ENCODE data around the gene SNAI3. TPM values are rescaled to one million over a fixed set of nuclear protein-coding genes. Genes with fewer than 3 reads are reported as not detected.

The SNAI3 gene
- total RNA-seq, 4 donors from 2014 or later = 0.94 to 2.0 (median 1.5) TPM

DNA sequence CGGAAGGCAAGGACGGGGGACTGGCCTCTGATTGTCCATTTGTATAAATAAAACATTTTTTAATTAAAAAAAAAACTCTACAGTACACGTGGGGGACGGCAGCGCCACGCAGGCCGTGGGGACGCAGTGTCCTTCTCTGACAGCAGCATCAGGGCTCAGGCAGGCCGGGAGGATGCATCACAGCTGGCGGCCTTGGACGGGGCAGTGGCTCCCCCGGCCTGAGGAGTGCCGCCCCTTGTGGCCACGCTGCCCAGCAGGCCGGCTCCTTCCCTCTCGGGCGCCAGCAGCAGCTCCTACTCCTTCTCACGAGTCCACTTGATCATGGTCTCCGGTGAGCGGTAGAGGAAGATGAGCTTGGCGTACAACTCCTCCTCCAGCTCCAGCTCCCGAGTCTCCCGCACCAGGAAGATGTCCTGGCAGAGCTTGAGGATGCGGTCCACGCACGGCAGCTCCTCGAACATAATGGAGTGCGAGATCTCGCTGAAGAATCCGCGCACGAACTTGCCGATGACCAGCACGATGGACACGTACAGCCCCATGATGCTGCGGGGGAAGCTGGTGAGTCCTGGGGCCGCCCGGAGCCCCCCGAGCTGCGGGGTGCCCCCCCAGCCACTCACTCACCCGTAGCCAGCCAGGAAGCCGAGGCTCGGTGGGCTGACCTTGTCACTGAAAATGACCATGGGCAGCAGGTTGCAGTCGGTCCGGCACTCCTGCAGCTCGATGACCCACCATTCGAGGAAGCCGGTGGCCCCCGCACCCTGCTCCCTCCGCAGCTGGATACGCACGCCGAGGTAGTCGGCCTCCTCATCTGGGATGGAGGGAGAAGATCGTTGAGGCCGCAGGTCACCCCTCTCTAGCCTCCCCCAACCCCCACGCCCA is 29.2 kb upstream of the SNAI3 start:
- TF ChIP-seq, protein P1, sequence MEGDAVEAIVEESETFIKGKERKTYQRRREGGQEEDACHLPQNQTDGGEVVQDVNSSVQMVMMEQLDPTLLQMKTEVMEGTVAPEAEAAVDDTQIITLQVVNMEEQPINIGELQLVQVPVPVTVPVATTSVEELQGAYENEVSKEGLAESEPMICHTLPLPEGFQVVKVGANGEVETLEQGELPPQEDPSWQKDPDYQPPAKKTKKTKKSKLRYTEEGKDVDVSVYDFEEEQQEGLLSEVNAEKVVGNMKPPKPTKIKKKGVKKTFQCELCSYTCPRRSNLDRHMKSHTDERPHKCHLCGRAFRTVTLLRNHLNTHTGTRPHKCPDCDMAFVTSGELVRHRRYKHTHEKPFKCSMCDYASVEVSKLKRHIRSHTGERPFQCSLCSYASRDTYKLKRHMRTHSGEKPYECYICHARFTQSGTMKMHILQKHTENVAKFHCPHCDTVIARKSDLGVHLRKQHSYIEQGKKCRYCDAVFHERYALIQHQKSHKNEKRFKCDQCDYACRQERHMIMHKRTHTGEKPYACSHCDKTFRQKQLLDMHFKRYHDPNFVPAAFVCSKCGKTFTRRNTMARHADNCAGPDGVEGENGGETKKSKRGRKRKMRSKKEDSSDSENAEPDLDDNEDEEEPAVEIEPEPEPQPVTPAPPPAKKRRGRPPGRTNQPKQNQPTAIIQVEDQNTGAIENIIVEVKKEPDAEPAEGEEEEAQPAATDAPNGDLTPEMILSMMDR (IDR thresholded peaks at IDR 0.05; ENCODE audit: low read depth) = no peak

DNA sequence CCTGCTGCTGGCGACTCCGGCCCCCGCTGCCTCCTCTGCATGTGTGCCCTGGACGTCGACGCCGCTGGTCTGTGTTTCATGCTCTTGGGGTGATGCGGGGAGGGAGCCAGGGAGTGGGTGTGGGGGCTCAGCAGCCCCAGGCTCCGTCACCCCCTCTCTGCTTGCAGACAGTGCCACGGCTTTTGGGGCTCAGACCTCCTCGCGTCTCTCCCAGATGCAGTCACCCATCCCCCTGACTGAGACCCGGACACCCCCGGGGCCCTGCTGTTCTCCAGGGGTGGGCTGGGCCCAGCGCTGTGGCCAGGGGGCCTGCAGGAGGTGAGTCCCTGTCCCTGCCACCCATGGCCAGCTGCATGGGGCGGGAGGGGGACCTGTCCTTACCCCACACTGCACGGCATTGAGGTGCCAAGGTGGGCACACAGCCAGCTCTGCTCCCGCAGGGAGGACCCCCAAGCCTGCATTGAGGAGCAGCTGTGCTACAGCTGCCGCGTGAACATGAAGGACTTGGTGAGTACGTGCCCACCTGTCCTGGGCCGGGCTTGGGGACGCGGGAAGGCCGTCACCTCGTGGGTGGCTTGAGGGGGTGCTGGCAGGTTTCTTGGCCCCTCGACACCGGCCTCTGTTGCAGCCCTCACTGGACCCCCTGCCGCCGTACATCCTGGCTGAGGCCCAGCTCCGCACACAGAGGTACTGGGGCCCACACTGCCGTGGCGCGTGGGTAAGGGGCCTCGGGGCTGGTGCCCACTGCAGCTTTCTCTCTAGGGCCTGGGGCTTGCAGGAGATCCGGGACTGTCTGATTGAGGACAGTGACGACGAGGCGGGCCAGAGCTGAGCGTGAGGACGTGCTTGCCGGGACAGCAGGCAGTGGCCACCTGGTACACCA is 28.4 kb upstream of the SNAI3 start:
- TF ChIP-seq, protein P1 (IDR thresholded peaks at IDR 0.05; ENCODE audit: low read depth) = no peak

DNA sequence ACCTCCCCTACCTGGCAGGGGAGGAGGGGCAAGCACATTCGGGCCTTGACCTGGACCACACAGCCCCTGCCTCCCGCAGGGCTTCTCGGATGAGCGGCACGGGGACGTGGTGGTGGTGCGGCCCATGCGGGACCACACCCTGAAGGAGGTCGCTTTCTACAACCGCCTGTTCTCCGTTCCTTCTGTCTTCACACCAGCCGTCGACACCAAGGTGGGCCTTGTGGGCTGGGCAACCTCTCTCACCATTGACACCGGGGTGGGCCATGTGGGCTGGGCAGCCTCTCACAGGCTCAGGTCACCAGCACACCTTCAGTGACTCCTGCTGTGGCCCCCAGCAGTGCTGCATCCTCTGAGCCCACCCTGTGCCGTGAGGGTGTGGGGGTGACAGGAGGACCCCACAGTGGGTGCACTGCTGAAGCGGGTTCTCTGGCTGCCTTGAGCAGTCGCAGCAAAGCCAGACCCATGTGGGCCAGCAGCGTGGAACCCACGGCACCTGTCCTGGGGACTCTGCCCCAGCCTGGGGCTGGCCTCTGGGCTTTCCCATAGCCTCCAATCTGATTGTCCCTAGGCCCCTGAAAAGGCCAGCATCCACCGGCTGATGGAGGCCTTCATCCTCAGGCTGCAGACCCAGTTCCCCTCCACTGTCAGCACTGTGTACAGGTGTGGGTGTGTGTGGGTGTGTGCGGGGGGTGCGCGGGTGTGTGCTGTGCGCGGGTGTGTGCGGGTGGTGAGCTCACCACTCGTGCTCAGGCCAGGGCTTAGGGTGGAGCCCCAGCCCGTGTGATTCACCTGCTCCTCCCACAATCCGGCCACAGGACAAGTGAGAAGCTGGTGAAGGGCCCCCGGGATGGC is 27.5 kb upstream of the SNAI3 start:
- TF ChIP-seq, protein P1 (IDR thresholded peaks at IDR 0.05; ENCODE audit: low read depth) = no peak

DNA sequence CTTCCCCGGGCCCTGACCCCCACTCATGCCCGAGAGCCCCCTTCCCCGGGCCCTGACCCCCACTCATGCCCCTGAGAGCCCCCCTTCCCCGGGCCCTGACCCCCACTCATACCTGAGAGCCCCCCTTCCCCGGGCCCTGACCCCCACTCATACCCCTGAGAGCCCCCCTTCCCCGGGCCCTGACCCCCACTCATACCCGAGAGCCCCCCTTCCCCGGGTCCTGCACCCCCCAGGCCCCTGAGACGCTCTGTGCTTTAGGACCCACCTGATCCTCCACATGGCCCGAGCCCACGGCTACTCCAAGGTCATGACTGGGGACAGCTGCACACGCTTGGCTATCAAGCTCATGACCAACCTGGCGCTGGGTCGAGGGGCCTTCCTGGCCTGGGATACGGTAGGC is 26.7 kb upstream of the SNAI3 start:
- TF ChIP-seq, protein P1 (IDR thresholded peaks at IDR 0.05; ENCODE audit: low read depth) = no peak

DNA sequence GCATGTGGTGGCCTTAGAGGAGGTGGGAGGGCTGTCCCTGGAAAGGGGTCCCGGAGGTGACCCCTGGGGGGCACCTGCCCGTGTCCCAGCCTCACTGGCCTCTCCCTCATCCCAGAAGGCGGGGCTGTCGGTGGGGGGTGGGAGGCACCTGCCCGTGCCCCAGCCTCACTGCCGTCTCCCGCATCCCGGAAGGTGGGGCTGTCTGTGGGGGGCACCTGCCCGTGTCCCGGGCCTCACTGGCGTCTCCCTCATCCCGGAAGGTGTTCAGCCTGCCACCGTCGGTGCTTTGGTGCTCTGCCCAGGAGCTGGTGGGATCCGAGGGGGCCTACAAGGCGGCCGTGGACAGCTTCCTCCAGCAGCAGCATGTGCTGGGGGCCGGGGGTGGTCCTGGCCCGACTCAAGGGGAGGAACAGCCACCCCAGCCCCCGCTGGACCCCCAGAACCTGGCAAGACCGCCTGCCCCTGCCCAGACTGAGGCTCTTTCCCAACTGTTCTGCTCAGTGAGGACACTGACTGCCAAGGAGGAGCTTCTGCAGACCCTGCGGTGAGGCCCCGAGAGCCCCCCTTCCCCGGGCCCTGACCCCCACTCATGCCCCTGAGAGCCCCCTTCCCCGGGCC is 26.2 kb upstream of the SNAI3 start:
- TF ChIP-seq, protein P1 (IDR thresholded peaks at IDR 0.05; ENCODE audit: low read depth) = no peak

DNA sequence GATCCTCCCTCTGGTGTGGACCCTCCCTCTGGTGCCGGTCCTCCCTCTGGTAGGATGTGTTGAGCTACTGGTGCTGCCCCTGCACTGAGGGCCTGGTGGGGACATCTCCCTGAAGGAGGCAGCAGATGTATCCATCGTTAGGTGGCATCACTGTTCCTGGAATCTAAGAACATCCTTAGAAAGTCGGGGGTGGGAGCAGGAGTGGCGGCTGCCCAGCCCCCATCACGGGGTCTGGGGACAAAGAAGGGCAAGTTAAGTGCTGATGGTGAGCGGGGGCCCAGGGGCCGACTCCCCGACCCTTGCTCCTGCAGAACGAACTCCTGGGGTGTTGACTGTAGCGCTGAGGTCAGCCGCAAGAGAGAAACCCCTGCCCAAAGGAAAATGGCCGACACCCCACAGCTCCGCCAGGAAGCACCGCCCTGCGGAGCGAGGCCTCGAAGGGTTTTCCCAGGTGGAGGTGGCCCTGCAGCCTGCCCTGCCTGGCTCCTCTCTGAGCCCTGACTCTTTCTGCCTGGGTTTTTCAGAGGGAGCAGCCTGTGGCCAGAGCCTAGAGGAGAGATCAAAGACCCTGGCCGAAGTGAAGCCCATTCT is 25.5 kb upstream of the SNAI3 start:
- TF ChIP-seq, protein P1 (IDR thresholded peaks at IDR 0.05; ENCODE audit: low read depth) = no peak
